GM12878 (cell line): ENCODE measurements around the gene TENT4B. TPM values are rescaled to one million over a fixed set of nuclear protein-coding genes. Genes with fewer than 3 reads are reported as not detected.

ENCODE experiments used
- ATAC-seq: fragments of 200-7000 bp; cut with Tn5 transposase; 3 replicates; pipeline ENCODE4 v1.9.1; 2020; ENCODE audit warnings: mild to moderate bottlenecking, moderate library complexity
- BruUV-seq: library from RNA; stranded (reverse); fragments of 400-500 nt; replicated peaks from 2 replicates; lab custom pipeline; 2021; lab: Mats Ljungman, UMichigan
- CTCF ChIA-PET: fragments of 300-600 bp; sonication (Branson Sonifier 250); formaldehyde crosslinking; extraction: SDS; loops from one replicate; lab custom pipeline; 2021; ENCODE audit warnings: inconsistent platforms; lab: Yijun Ruan, JAX
- POLR2A ChIA-PET: fragments of 350-600 bp; formaldehyde crosslinking; extraction: SDS; loops from one replicate; lab custom pipeline; 2021; ENCODE audit warnings: inconsistent platforms; lab: Charles Lee
- RAD21 ChIA-PET: fragments of 300-600 bp; sonication (Branson Sonifier 250); formaldehyde crosslinking; loops from one replicate; lab custom pipeline; 2023; ENCODE audit warnings: antibody characterized with exemption; ENCODE audit not compliant: unreplicated experiment; lab: Charles Lee
- SMC1A ChIA-PET: fragments of 300-600 bp; sonication (Branson Sonifier 250); formaldehyde crosslinking; loops from one replicate; lab custom pipeline; 2023; ENCODE audit not compliant: unreplicated experiment, uncharacterized antibody; lab: Charles Lee
- DNase-seq: peaks from one replicate; pipeline ENCODE4 v3.0.0-alpha.2; 2011; ENCODE audit warnings: low read depth, low spot score
- FAIRE-seq: peaks from 3 replicates; lab custom pipeline; 2011; peaks lifted over from hg19 to GRCh38; lab: Jason Lieb, UNC
- H2AFZ ChIP-seq: 2 replicates; pipeline ENCODE4 v1.6.0; 2011; ENCODE audit warnings: low read depth, low read length, control low read depth; ENCODE audit not compliant: control insufficient read depth
- H3K27ac ChIP-seq: 2 replicates; pipeline ENCODE4 v1.5.1; 2011; ENCODE audit warnings: control low read depth; ENCODE audit not compliant: control insufficient read depth, insufficient read depth
- H3K27me3 ChIP-seq, 2 experiments: replicated peaks in 1 of 2; 2 replicates each; pipeline versions ENCODE4 v1.6.0 to v1.6.1; 2011; ENCODE audit warnings: low read length in 1 of 2; ENCODE audit not compliant: control insufficient read depth in 2 of 2, insufficient read depth in 2 of 2
- H3K36me3 ChIP-seq, 2 experiments: 2 replicates each; pipeline ENCODE4 v1.5.1; 2011; ENCODE audit warnings: low read length in 1 of 2; ENCODE audit not compliant: control insufficient read depth in 2 of 2, insufficient read depth in 2 of 2
- H3K4me1 ChIP-seq: 2 replicates; pipeline ENCODE4 v1.6.1; 2011; ENCODE audit warnings: mild to moderate bottlenecking, low read length, moderate library complexity, mixed read lengths; ENCODE audit not compliant: control insufficient read depth, insufficient read depth
- H3K4me2 ChIP-seq: 2 replicates; pipeline ENCODE4 v1.6.0; 2011; ENCODE audit warnings: control low read depth; ENCODE audit not compliant: control insufficient read depth, insufficient read depth
- H3K4me3 ChIP-seq: fragments of 200-600 bp; sonication (generic); 2 replicates; pipeline ENCODE4 v1.5.1; 2016
- H3K79me2 ChIP-seq: 2 replicates; pipeline ENCODE4 v1.6.0; 2011; ENCODE audit warnings: low read length; ENCODE audit not compliant: control insufficient read depth, insufficient read depth
- H3K9ac ChIP-seq: 2 replicates; pipeline ENCODE4 v1.8.0; 2011; ENCODE audit warnings: low read length, control low read depth, mixed read lengths; ENCODE audit not compliant: control insufficient read depth, insufficient read depth
- H3K9me3 ChIP-seq: replicated peaks from 3 replicates; pipeline ENCODE4 v1.5.1; 2011; ENCODE audit warnings: mild to moderate bottlenecking, low read length; ENCODE audit not compliant: control insufficient read depth, insufficient read depth
- H4K20me1 ChIP-seq: 2 replicates; pipeline ENCODE4 v1.6.0; 2011; ENCODE audit not compliant: control insufficient read depth, insufficient read depth
- CBX3 ChIP-seq: fragments of 200-600 bp; sonication (generic); IDR thresholded peaks from 2 replicates; pipeline ENCODE4 v1.6.1; 2016; ENCODE audit warnings: low read depth, borderline replicate concordance
- EP300 ChIP-seq, 2 experiments: fragments of 150-350 bp in 1 of 2; IDR thresholded peaks; 2 replicates each; pipeline ENCODE4 v1.6.1; 2011 to 2012; ENCODE audit warnings: low read depth in 2 of 2, low read length in 2 of 2, borderline replicate concordance in 1 of 2, improper control_type of control experiment in 1 of 2, inconsistent platforms in 1 of 2; ENCODE audit not compliant: control insufficient read depth in 1 of 2
- EZH2 ChIP-seq: IDR thresholded peaks from 2 replicates; pipeline ENCODE4 v1.6.1; 2012; ENCODE audit warnings: low read depth, mild to moderate bottlenecking, control low read depth, inconsistent platforms, low read length, borderline replicate concordance; ENCODE audit not compliant: control insufficient read depth
- FOS ChIP-seq: IDR thresholded peaks from 3 replicates; pipeline ENCODE4 v1.6.1; 2011; ENCODE audit warnings: borderline replicate concordance; ENCODE audit not compliant: insufficient read length; ENCODE audit errors: extremely low read depth
- HDAC6 ChIP-seq: fragments of 200-600 bp; sonication (generic); IDR thresholded peaks from one replicate; pipeline ENCODE4 v1.8.0; 2017; ENCODE audit warnings: antibody characterized with exemption; ENCODE audit not compliant: unreplicated experiment
- MTA3 ChIP-seq: IDR thresholded peaks from 2 replicates; pipeline ENCODE4 v1.6.1; 2012; ENCODE audit warnings: low read length, inconsistent platforms, borderline replicate concordance
- NFXL1 ChIP-seq: fragments of 450-650 bp; IDR thresholded peaks from 2 replicates; pipeline ENCODE4 v1.6.1; 2017; ENCODE audit warnings: antibody characterized with exemption, mild to moderate bottlenecking, borderline replicate concordance
- RAD21 ChIP-seq: IDR thresholded peaks from 2 replicates; pipeline ENCODE4 v1.6.1; 2011; ENCODE audit warnings: mild to moderate bottlenecking, low read depth, low read length, moderate library complexity; ENCODE audit not compliant: insufficient read depth
- SIN3A ChIP-seq: IDR thresholded peaks from 2 replicates; pipeline ENCODE4 v1.6.1; 2012; ENCODE audit warnings: low read depth, low read length, improper control_type of control experiment
- SREBF1 ChIP-seq: IDR thresholded peaks from 2 replicates; pipeline ENCODE4 v1.6.1; 2012; ENCODE audit warnings: mild to moderate bottlenecking, low read length
- USF2 ChIP-seq: IDR thresholded peaks from 2 replicates; pipeline ENCODE4 v1.6.1; 2011; ENCODE audit warnings: low read depth, low read length, improper control_type of control experiment, borderline replicate concordance
- ZNF207 ChIP-seq: fragments of 450-650 bp; IDR thresholded peaks from 2 replicates; pipeline ENCODE4 v1.6.1; 2014; ENCODE audit warnings: antibody characterized with exemption, mild to moderate bottlenecking, borderline replicate concordance
- WGBS: methylation state at CpG from one replicate; pipeline ENCODE4 v1.1.6; 2016; ENCODE audit warnings: low lambda C conversion rate; ENCODE audit not compliant: insufficient replicate concordance, insufficient coverage; ENCODE audit errors: missing lambda C conversion rate; 5-methylcytosine and 5-hydroxymethylcytosine counted together
- in situ Hi-C: fragments of 300-500 bp; cut with MboI; formaldehyde crosslinking; loops from 9 replicates; pipeline ENCODE4 v1.14.3; 2018; ENCODE audit warnings: mixed read lengths
- intact Hi-C: fragments of 100-400 bp; cut with micrococcal nuclease; formaldehyde crosslinking; loops from one replicate; pipeline ENCODE4 v1.14.2; 2022; ENCODE audit not compliant: unreplicated experiment
- polyA plus RNA-seq, 11 experiments: library from polyadenylated mRNA; depleted of rRNA in 4 of 11; unstranded in 6 of 11; stranded (reverse) in 5 of 11; fragments of >200 nt; fragmentation: Nextera tagmentation in 4 of 11; fragmentation: Illumina TruSeq in 1 of 11; extraction: Ambion mirVana in 4 of 11; extraction: Trizol in 1 of 11; gene quantifications; 1 replicate in 1 of 11; 2 replicates in 10 of 11; pipeline versions ENCODE4 v1.2.1 to v1.2.3, GENCODE V29; 2011 to 2016; ENCODE audit warnings: inconsistent platforms in 2 of 11, missing spikeins in 2 of 11, low read depth in 1 of 11
- total RNA-seq, 4 experiments: library from RNA; depleted of rRNA in 3 of 4; stranded (reverse); fragments of >200 nt in 3 of 4; fragmentation: Illumina TruSeq in 1 of 4; extraction: Trizol in 1 of 4; gene quantifications; 2 replicates each; pipeline versions ENCODE4 v1.2.1 to v1.2.3, GENCODE V29; 2013 to 2021
- TF ChIP-seq, protein P1 (sequence below): fragments of 450-650 bp; IDR thresholded peaks from 2 replicates; pipeline ENCODE4 v1.6.1; 2017; ENCODE audit warnings: mild to moderate bottlenecking, moderate library complexity
- TF ChIP-seq, protein P2 (sequence below): fragments of 450-650 bp; IDR thresholded peaks from 2 replicates; pipeline ENCODE4 v1.6.1; 2014; ENCODE audit warnings: mild to moderate bottlenecking
- TF ChIP-seq, protein P3 (sequence below): fragments of 450-650 bp; formaldehyde crosslinking; IDR thresholded peaks from 2 replicates; pipeline ENCODE4 v1.4.0; 2022; ENCODE audit warnings: mild to moderate bottlenecking, moderate library complexity

TENT4B gene
- total and polyA plus RNA-seq, 10 of the 15 experiments (the other 5 are each of a cell fraction or from before 2014, with no cell fraction given) = 4.4 to 16.7 (median 10.8) TPM

GRCh38 chr16:50254072-50254471 is 101.0 kb downstream of the TENT4B start:
- no peak overlapping the region for H3K9ac ChIP-seq
- no peak for FAIRE-seq
- ATAC-seq = no peak
- no peak for TF ChIP-seq MTA3
- TF ChIP-seq, protein P1, sequence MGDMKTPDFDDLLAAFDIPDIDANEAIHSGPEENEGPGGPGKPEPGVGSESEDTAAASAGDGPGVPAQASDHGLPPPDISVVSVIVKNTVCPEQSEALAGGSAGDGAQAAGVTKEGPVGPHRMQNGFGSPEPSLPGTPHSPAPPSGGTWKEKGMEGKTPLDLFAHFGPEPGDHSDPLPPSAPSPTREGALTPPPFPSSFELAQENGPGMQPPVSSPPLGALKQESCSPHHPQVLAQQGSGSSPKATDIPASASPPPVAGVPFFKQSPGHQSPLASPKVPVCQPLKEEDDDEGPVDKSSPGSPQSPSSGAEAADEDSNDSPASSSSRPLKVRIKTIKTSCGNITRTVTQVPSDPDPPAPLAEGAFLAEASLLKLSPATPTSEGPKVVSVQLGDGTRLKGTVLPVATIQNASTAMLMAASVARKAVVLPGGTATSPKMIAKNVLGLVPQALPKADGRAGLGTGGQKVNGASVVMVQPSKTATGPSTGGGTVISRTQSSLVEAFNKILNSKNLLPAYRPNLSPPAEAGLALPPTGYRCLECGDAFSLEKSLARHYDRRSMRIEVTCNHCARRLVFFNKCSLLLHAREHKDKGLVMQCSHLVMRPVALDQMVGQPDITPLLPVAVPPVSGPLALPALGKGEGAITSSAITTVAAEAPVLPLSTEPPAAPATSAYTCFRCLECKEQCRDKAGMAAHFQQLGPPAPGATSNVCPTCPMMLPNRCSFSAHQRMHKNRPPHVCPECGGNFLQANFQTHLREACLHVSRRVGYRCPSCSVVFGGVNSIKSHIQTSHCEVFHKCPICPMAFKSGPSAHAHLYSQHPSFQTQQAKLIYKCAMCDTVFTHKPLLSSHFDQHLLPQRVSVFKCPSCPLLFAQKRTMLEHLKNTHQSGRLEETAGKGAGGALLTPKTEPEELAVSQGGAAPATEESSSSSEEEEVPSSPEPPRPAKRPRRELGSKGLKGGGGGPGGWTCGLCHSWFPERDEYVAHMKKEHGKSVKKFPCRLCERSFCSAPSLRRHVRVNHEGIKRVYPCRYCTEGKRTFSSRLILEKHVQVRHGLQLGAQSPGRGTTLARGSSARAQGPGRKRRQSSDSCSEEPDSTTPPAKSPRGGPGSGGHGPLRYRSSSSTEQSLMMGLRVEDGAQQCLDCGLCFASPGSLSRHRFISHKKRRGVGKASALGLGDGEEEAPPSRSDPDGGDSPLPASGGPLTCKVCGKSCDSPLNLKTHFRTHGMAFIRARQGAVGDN = no peak
- TF ChIP-seq CBX3 = no peak
- TF ChIP-seq HDAC6 = no peak
- no peak for TF ChIP-seq EP300 (IDR thresholded peaks at IDR 0.05; ENCODE audit: borderline replicate concordance in 1 of 2, control insufficient read depth in 1 of 2, low read depth in 2 of 2, low read length in 2 of 2)
- no peak for TF ChIP-seq FOS
- TF ChIP-seq RAD21 = no peak
- no peak for TF ChIP-seq ZNF207
- no peak for TF ChIP-seq EZH2
- TF ChIP-seq USF2 = no peak
- TF ChIP-seq, protein P2, sequence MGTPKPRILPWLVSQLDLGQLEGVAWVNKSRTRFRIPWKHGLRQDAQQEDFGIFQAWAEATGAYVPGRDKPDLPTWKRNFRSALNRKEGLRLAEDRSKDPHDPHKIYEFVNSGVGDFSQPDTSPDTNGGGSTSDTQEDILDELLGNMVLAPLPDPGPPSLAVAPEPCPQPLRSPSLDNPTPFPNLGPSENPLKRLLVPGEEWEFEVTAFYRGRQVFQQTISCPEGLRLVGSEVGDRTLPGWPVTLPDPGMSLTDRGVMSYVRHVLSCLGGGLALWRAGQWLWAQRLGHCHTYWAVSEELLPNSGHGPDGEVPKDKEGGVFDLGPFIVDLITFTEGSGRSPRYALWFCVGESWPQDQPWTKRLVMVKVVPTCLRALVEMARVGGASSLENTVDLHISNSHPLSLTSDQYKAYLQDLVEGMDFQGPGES = no peak
- no peak for TF ChIP-seq SREBF1
- TF ChIP-seq, protein P3, sequence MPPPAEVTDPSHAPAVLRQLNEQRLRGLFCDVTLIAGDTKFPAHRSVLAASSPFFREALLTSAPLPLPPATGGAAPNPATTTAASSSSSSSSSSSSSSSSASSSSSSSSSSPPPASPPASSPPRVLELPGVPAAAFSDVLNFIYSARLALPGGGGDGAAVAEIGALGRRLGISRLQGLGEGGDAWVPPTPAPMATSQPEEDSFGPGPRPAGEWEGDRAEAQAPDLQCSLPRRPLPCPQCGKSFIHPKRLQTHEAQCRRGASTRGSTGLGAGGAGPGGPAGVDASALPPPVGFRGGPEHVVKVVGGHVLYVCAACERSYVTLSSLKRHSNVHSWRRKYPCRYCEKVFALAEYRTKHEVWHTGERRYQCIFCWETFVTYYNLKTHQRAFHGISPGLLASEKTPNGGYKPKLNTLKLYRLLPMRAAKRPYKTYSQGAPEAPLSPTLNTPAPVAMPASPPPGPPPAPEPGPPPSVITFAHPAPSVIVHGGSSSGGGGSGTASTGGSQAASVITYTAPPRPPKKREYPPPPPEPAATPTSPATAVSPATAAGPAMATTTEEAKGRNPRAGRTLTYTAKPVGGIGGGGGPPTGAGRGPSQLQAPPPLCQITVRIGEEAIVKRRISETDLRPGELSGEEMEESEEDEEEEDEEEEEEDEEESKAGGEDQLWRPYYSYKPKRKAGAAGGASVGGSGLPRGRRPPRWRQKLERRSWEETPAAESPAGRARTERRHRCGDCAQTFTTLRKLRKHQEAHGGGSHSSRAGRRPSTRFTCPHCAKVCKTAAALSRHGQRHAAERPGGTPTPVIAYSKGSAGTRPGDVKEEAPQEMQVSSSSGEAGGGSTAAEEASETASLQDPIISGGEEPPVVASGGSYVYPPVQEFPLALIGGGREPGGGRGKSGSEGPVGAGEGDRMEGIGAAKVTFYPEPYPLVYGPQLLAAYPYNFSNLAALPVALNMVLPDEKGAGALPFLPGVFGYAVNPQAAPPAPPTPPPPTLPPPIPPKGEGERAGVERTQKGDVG (CRISPR knock-in tag) = no peak
- TF ChIP-seq NFXL1 = no peak
- TF ChIP-seq SIN3A = no peak
- no TSS peak for BruUV-seq
- no peaks in the 10 kb centered on the region for H3K27me3 ChIP-seq
- H3K4me1 ChIP-seq = no peaks in the 10 kb centered on the region
- H2AFZ ChIP-seq = no peak overlapping the region
- H3K36me3 ChIP-seq = no peaks in the 10 kb centered on the region
- H4K20me1 ChIP-seq = no peaks in the 10 kb centered on the region
- intact Hi-C loops = no loop called here
- SMC1A ChIA-PET = interaction anchor here (1.4 kb wide), 2 partner anchors 9 to 102 kb away, joined by 3 to 4 read pairs; no protein-coding TSS in a partner anchor
- H3K79me2 ChIP-seq = no peaks in the 10 kb centered on the region
- H3K4me2 ChIP-seq = no peak overlapping the region
- in situ Hi-C loops = no loop called here
- no peak for DNase-seq
- POLR2A ChIA-PET = no interaction called here
- no peak overlapping the region for H3K4me3 ChIP-seq
- 47% methylated on average over 7 of the region's 7 CpGs for WGBS
- H3K9me3 ChIP-seq = no peaks in the 10 kb centered on the region
- RAD21 ChIA-PET = interaction anchor here (0.9 kb wide), 1 partner anchor 21 kb away, joined by 3 read pairs; no protein-coding TSS in a partner anchor
- no peak overlapping the region for H3K27ac ChIP-seq
- CTCF ChIA-PET = interaction anchor here (0.8 to 1.3 kb wide), 5 partner anchors 8 to 103 kb away, joined by 3 to 4 read pairs (median 3); no protein-coding TSS in a partner anchor
